ENCODE results near the gene TRPM3.
"Not testable (repeated sequence)": the region's sequence is repeated elsewhere in the genome, so short reads cannot be mapped to it uniquely, and the experiment has no call there.

TRPM3 gene

DNA sequence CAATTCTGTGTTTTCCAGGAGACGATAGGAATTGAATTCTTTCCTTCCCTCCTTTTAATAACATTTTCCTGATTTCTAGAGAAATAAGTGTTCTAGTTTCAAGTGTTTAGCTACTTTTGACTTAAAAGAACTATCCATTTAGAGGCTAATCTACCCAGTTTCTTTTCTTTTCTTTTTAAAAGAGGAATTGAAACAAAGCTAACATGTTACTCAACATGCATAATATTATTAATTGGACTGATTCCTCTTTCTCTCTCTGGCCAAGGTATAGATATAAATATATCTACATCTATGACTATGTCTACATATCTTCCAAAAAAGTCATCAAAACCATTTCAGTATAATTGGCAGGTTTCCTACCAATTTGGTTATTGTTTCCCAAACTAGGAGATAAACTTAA, 309.8 kb downstream of the TRPM3 start:
- no peak for DNase-seq

DNA sequence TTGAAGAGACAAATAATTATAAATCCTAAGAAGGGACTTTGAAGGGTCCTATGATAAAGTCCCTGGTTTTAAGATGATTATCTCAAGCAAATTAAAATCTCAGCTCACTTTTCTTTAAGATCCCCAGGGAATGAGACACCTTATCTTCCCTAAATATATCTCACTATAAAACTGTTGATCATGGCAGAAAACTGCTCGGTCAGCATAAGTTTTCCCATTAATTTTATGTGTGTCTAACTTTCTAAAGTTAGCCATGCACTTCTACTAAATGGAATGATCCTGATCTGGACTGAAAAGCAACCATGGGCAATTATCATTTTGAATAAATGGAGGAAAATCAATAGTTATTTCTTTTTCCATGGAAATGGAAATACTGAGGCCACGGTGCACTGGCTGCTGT, 314.5 kb downstream of the TRPM3 start:
- DNase-seq = no peak

DNA sequence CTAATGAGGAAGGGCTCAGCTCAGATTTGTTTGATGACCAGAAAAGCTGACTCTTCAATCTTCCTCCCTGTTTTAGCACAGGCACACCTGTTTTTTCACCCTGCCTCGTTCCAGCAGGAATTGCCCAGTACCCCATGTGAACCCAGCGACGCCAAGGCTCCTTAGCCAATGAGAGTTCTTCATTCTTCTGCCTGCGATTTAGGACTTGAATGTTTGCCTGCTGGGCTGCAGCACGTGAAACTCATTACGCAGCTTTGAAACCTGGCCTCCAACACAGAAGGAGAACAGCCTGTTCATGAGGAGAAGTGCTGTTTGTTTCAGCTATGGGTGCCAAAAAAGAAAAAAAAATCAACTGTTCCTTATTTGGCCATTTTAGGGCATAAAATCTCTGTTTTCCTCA, 315.5 kb downstream of the TRPM3 start:
- DNase-seq = no peak

DNA sequence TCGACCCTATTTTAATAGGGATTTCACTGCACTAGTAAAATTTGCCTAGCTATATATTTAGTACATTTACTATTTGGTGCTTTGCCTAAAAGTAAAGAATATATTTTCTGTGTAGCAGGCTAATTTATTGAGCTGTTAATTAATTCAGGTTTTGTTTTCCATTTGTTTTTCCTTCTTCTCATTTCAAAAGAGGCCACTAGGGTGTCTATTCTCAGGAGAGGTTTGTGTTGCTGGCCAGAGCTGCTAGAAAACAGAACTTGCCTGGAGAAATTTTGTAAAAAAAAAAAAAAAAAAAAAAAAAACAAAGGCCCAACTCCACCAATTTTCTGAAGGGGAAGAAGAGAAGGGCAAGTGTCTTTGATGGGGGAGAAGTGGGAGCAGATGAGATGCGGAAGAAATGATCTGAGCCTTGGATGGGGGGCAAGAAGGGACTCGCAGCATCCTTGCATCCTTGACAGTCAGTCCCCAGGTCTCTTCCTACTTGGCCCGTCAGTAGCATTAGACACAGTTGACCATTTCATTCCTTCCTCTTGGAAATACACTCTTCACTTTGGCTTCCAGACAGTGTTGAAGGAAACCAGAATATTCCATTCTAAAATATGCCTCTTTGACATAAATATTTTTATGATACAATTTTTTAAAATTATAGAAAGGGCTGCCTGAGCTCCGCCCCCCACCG, 318.5 kb downstream of the TRPM3 start:
- DNase-seq = no peak

DNA sequence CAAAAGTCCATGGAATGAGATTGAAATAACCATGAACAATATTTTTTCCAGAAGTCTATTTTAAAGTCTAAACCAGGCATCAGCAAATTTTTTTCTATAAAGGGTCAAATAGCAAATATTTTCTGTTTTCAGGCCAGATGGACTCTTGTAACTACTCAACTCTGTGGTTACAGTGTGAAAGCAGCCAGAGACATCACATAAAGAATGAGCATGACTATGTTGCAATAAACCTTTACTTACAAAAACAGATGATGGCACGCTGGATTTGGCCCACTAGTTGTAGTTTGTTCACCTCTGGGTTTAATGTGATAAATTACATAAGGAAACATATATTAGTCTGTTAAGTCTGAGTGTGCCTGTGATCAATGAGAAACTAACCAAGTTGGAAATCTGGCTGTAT, 319.2 kb downstream of the TRPM3 start:
- DNase-seq = no peak

DNA sequence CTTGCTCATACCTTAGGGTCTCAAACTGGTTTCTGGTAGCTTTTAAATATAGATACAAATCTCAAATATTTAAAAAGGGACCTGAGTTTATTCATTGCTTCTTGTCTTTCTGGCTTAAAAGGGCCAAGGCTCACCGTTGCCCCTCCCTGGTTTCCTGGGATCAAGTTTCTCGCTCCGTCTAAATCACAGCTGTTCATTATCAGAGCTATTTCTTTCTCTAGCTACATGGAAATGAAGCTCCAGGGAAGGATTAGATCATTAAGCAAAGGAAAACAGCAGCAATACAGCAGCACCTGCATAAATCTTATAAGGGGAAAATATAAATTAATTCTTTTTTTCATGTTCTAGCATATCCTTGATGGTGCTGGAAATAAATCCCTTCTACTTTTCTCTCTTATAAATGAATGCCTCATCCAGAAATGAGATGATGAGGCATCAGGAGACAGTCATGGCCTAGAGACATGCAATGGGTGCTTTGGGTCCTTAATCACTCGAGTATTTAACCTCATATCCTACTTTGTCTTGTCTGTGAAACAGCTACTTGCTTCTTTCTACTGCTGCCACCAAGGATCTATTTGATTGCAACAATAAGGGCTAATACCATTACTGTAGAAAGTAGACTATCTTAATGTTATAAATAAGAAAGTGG, 320.1 kb downstream of the TRPM3 start:
- no peak for DNase-seq

DNA sequence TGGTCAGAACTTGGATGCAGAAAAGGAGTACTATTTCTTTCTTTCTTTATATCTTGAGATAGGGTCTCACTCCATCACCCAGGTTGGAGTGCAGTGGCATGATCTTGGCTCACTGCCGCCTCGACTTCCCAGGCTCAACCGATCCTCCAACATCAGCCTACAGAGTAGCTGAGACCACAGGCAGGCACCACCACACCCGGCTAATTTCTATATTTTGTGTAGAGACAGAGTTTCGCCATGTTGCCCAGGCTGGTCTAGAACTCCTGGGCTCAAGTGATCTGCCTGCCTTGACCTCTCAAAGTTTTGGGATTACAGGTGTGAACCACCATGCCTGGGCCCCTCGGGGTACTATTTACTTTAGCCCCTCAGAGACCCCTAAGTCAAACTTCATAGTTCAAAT, 323.4 kb downstream of the TRPM3 start:
- DNase-seq = no peak

DNA sequence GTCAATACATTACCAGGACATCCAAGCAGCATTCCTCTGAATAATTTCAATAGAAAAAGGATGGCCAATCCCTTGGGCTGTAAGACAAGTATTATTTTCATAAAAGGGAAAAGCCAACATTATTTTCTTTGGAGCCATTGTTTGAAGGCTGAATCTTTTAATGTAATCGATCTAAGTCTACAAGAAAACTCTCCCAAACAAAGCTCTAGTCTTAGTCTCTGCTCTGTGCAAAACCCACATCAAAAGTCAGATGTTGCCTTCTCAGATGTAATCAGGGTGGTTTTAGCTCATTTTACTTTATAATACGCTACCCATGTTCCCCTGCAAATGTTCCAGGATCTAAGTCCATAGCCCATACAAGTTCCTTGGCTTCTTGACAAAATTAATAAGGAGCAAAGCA, 325.6 kb downstream of the TRPM3 start:
- DNase-seq = no peak

DNA sequence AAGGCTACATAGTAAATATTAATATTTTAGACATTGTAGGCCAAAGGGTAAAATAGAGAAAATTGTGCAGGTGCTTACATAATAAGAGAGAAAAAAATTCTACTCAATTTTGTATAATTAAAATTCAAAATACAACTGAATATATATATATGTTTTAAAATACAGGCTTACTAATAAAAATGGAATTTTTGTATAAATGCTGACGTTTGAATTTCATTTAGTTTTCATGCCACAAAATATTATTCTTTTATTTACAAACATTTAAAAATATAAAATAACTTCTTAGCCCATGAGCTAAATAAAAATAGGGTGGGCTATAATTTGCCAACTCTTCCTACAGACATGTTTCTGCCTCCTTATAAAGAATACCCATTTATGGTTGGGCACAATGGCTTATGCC, 328.6 kb downstream of the TRPM3 start:
- DNase-seq = no peak

DNA sequence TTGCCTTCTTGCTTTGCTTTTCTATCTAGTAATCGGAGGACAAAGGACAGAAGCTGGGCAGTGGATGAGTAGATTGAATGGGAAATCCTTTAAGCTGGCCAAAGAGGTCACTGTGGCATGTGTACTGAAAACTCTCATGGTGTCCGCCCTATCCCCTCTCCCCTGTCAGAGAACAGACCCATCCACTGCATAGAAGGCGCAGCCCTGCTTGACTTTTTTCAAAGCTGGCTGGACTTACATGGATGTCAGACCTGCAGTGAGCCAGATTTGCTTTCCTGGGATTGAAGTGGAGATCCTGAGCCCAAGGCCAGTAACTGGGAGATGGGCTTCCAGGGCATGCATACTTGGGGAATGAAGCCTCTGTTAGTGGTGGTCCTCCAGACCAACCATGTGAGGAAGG, 329.5 kb downstream of the TRPM3 start:
- DNase-seq = no peak

DNA sequence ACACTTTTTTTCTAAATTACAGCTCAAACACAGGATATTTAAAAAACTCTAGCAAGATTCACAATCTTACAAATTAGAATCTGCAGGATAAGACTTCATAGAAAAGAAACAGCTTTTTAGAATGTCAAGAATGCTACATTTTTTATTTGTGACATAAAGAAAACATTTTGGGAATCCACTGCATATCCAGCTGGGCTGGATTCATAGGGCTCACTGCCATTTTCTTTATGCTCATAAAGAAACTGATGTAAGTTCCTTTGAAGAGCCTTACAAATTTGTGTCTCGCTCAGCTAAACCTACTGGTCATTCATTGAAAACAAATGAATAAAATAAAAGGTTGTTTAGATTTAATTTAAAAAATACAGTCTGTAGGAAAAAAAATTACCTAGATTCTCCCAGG, 332.3 kb downstream of the TRPM3 start:
- no peak for DNase-seq

DNA sequence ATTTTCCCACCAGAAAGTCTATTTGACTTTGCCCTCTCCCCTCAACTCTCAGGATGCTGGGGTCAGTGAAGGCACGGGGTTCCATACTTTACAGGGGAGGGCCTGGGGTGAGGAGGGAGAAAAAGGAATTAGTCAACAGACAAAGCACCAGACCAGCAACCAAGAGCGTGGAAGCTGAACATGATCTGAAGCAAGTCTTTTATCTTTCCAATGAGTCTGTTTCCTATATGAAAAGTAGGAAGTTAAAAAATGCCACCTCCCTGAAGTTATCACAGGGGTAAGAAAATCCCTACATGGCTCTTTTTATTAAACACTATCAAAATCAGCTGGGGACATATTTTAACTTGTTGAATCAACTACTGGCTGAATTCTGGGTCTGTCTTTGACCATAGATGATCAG, 337.0 kb downstream of the TRPM3 start:
- DNase-seq = peak; percentile 60

DNA sequence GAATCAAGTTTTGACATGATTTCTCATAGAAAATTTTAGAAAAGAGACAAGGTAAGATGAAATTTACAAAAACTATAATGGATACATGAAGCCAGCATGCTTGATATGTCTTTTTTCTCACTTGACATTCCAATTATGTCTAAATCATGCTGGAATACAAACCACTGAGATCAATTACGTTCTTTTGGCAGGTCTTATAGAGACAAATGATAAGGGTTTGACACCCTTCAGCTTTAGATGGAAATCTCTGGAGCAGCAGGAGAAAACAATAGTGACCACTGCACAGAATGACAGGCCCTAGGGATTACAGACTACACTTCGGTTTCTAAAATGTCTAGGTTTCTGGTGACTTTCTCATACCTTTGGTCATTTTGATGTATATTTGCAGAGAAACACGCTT, 342.9 kb downstream of the TRPM3 start:
- no peak for DNase-seq

DNA sequence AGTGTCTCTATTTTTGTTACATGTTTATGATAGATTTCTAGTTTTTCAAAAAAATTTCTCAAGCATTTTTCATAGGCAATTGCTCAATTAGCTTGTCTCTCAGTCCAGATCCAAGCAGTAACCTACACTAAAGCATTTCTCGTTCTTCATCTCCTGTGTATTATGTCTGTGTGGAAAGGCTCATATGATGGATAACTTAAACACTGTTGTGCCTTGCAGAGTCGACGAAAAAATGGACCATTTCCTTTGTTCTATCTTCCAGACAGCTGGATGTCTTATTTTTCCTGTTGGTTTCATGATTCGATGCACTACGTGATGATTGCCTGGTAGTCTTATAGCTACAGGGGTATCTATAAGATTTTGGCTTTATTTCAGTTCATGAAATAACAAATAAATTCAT, 347.8 kb downstream of the TRPM3 start:
- DNase-seq = no peak

DNA sequence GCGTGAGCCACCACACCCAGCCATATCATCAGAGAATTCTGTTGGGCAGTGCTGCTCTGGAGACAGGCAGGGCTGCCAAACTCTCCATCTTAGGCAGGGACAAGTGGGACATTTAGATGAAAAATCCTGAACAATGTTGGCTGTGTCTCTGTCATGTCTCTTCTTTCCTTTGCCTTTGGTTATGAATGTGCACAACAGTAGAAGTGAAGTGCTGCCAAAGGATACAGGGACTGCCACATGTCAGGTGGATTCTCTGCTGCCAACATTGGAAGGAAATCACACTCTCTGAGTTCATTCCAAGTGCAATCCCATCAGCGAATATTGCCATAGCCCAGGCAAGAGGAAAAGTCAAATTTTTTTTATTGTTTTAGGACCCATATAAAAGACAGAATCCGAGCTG, 348.8 kb downstream of the TRPM3 start:
- DNase-seq = no peak

DNA sequence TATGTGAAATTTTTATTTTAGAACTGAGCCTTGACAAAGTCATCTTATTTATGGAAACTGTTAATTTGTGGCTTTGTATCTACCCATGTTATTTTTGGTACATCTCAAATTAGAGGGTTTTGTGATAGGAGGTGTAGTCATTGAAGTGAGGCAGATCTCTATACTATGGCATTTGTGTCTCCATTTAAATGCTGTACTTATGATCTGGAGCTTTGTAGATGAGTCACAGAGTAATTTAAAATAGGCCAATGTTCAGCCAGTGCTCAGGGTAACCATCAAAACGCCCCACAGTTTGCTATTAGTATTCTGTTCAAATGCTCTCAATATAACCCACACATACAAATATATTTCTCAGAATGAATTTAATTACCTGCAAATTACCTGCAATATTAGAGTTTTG, 355.5 kb downstream of the TRPM3 start:
- no peak for DNase-seq

DNA sequence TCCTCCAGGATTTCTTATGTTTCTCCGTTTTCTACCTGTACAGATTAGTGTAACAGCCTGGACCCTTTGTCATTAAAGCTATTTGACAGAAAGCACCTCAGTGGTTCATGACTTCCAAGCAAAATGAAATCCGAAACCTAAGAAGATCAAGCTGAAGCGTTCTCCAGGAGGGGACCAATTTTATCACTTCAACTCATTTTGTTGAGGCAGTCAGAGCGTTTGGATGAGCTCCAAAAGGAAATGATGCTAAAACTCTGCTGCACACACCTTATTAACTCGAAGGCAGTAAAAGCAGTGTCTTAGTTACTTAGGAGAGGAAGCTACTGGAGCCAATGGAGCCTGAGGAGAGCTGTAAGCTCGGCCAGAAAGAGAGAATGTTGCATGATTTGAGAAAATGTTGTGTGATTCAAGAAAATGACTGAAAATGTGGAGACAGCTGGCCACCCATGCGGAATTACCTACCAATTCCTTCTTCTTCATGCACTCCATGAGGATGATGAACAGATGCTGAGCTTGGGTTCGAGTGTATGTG, 360.2 kb downstream of the TRPM3 start:
- DNase-seq = no peak

DNA sequence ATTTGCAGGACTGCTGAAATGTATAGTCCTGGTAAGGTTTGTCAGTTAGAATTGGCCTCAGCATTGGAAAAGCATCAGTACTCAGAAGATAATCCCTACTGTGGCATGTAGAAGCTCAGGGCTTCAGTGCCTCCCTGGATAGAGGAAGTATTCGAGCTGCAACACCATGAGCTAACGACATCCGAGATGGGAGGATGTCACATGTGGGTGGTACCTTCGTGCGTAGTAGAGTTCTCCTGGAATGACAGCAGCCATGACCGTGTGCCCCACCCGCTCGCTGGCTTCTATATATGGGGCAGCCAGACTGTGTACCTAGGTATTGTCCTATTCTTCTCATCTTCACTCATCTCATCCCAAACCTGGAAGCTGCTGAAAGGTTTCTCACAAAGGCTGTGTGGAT, 361.2 kb downstream of the TRPM3 start:
- no peak for DNase-seq

DNA sequence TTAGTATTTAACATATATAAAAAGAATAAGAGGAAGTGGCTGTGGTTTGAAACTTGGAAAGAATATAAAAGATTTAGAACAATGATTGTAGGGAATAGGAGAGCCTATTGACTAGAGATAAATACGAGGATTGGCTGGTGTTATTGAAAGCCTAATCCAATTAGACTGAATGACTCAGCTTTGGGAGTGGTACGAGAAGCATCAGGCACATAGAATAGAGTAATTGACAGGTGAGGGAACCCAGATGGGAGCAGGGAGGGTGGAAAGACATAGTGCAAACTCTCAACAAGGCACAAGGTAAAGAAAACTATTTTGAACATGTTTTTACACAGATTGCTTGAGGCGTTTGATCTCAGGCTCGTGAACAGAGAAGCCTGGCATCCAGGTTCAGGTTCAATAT, 368.1 kb downstream of the TRPM3 start:
- peak; percentile 4 for DNase-seq

DNA sequence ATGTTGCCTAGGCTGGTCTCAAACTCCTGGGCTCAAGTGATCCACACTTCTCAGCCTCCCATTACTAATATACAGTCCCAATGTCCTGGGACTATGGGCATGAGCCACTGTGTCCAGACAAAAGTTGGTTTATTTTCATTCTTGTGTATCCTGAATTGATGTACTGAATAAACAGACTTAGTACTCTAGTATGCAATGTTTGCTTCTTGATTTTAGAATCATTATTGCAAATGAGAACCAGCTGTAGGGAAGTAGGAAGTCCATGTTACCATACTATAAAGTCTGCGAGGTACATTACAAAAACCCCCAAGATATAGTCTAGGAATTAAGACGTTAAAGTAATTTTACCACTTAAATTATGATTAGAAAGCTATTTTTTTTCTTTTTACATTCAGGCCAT, 372.4 kb downstream of the TRPM3 start:
- no peak for DNase-seq

DNA sequence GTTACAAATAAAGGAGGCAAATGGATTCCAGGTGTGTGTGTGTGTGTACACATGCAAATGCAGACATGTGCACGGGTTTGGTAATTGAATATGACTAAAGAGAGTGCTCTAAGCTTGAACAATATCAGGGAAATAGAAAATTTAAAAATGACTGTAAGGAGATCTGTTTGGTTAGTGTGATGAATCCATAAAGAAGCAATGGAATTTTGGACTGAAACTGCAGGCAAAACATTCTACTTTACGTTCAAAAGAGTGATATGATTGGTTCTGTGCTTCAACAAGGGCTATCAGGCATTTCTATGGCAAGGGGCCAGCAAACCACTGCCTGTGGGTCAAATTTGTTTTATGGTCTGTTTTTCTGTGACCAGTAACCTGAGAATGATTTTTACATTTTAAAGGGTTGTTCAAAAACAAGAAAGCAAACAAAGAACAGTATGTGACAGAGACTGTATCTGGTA, 374.1 kb downstream of the TRPM3 start:
- no peak for DNase-seq

DNA sequence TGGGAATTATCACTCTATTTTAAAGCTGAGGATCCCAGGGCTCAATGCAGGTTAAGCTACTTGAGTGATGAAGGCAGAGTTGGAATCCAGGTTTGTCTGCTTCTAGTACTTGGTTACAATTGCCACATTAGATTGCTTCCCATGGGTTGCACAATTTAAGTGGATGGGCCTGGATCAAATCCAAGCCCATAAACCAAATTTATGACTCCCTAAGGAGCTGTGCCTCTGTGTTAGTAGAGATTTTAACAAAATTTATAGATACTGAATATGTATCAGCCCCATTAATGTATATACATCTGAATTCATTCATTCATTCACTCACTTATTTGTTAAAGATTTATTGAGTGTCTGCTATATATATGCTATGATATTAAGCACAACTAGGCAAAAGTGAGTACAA, 374.7 kb downstream of the TRPM3 start:
- DNase-seq = no peak

DNA sequence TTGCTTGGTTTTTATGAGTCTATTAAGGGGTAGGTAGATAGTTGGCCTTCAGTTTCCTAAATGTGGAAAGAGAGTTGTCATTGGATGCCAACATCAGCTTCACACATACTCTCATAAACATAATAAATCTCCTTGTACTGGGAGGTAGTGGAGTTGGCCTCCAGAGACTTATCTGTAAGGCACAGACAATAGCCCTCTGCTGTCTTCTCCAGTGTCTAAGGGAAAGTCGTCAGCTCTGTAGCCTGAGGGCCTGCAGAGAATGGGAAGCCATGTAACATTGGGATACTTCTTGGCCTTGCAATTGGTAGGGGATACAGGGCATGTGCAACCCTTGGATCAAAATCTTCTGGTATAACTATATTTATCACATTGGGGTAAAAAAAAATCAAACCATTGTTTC, 375.1 kb downstream of the TRPM3 start:
- DNase-seq = no peak

DNA sequence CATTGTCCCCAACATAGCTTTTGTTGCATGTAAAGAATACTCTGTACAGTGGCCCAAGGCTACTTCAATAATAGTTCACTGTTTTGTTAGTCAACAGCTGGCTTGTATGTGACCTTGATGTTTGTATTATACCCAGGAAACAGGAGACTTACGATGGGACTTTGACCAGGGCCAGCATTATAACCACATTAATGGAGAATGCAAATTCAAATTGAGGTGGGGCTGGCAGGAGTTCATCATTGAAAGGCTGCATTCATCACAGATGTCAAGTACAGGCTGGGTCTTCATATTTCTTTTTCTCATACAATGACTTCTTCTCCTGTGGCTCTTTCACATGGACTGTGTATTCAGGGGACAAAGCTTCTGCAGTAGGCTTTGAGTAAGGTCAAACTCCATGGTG, 396.6 kb downstream of the TRPM3 start:
- not testable (repeated sequence) for DNase-seq

DNA sequence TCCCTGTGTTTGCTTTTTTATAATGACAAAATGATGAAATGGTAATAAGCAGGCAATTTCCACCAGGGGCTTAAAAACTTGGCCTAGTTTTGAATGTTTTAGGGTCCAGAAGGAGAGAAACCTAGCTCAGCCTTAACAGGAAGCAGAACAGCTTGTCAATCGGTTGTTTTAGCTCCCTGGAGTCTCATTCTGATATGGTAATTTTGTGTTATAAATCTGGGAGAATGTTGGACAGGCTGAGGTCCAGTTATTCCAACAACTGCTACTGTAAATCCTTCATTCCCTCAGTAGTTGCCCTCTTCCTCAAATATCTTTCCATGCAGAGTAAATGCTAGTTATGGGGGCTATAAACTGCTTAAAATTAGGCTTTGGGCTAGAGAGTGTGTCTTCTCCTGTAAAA, 397.4 kb downstream of the TRPM3 start:
- not testable (repeated sequence) for DNase-seq

All from hematopoietic multipotent progenitor cell treated with erythropoietin and hydrocortisone succinate and interleukin-3 and kit ligand, for 4 days (in vitro differentiated cells).